ENCODE results near the gene RNLS.

The RNLS gene

GRCh38 chr10:88530093-88530492, 53.0 kb downstream of the RNLS start:
- no peak for DNase-seq (ENCODE audit: extremely low read depth, low read depth)
- no peak for TF ChIP-seq CTCF (IDR thresholded peaks at IDR 0.05; ENCODE audit: low read depth, low read length)

- DNase-seq (ENCODE audit: extremely low read depth, low read depth): no peak
- no peak for TF ChIP-seq CTCF (IDR thresholded peaks at IDR 0.05; ENCODE audit: low read depth, low read length)
These were observed 54.1 kb downstream of the RNLS start for GRCh38 chr10:88528806-88529570.

GRCh38 chr10:88528201-88528600, 54.9 kb downstream of the RNLS start:
- DNase-seq (ENCODE audit: extremely low read depth, low read depth): no peak
- no peak for TF ChIP-seq CTCF (IDR thresholded peaks at IDR 0.05; ENCODE audit: low read depth, low read length)

- TF ChIP-seq CTCF (IDR thresholded peaks at IDR 0.05; ENCODE audit: low read depth, low read length): no peak
- DNase-seq (ENCODE audit: extremely low read depth, low read depth): no peak
These were observed 55.9 kb downstream of the RNLS start for GRCh38 chr10:88527245-88527644.

- DNase-seq (ENCODE audit: extremely low read depth, low read depth): no peak
- TF ChIP-seq CTCF (IDR thresholded peaks at IDR 0.05; ENCODE audit: low read depth, low read length): no peak
These were observed 56.5 kb downstream of the RNLS start for GRCh38 chr10:88526501-88527105.

- no peak for DNase-seq (ENCODE audit: extremely low read depth, low read depth)
- no peak for TF ChIP-seq CTCF (IDR thresholded peaks at IDR 0.05; ENCODE audit: low read depth, low read length)
These were observed 57.6 kb downstream of the RNLS start for GRCh38 chr10:88525371-88526069.

All from AG09319 (cell line).